Thyroid gland (tissue), 4 donors: Measurements from ENCODE around the gene PLAGL2.

Experiments
- POLR2A ChIP-seq, 2 donors: fragments of 450-650 bp; IDR thresholded peaks; one replicate each; pipeline ENCODE4 v1.6.1; 2017; ENCODE audit warnings: antibody characterized with exemption in 2 of 2, mild to moderate bottlenecking in 2 of 2, moderate library complexity in 1 of 2
- TF ChIP-seq, protein P1 (sequence below), 6 experiments: fragments of 200-600 bp in 3 of 6; fragments of 450-650 bp in 3 of 6; sonication (generic) in 3 of 6; IDR thresholded peaks; one replicate each; pipeline ENCODE4 v1.5.1; 2016 to 2019; ENCODE audit warnings: antibody characterized with exemption in 6 of 6, mild to moderate bottlenecking in 2 of 6, inconsistent platforms in 1 of 6, moderate library complexity in 1 of 6

DNA sequence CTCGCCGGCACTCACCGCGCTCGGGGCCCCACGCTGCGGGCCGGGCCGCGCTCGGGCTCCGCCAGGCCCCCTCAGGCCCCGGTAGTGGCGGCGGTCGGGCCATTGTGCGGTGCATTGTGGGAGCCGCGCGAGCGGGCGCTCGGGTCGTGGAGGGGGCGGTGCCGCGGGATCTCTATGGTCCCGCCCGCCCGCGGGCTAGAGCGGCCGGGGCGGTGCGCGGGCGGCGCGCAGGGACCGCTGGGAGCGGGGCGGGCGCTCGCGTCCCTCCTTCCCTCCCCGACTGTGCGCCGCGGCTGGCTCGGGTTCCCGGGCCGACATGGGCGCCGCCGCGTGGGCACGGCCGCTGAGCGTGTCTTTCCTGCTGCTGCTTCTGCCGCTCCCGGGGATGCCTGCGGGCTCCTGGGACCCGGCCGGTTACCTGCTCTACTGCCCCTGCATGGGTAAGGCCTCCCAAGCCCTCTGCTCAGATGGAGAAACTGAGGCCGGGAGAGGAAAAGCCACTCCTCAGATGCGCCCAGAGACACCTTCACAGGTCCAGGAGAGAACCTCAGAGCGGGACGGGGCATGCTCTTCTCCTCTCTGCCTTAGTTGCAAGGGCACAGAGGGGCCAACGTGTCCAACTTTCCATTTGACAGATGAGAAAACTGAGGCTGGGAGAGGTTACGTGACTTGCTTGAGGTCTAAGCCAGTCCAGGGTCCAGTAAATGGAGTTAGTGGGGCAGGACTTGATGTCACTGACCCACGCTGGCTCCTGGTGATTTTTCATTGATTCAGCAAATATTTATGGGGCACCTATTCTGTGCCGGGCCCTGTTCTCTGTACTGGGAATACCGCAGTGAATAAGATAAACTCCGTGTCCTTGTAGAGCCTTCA, at the start of gene PLAGL2, which contains the start of gene POFUT1:
- peak in 1 of 2 donors; percentile 88 for TF ChIP-seq POLR2A (IDR thresholded peaks at IDR 0.05)
- TF ChIP-seq, protein P1, sequence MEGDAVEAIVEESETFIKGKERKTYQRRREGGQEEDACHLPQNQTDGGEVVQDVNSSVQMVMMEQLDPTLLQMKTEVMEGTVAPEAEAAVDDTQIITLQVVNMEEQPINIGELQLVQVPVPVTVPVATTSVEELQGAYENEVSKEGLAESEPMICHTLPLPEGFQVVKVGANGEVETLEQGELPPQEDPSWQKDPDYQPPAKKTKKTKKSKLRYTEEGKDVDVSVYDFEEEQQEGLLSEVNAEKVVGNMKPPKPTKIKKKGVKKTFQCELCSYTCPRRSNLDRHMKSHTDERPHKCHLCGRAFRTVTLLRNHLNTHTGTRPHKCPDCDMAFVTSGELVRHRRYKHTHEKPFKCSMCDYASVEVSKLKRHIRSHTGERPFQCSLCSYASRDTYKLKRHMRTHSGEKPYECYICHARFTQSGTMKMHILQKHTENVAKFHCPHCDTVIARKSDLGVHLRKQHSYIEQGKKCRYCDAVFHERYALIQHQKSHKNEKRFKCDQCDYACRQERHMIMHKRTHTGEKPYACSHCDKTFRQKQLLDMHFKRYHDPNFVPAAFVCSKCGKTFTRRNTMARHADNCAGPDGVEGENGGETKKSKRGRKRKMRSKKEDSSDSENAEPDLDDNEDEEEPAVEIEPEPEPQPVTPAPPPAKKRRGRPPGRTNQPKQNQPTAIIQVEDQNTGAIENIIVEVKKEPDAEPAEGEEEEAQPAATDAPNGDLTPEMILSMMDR (IDR thresholded peaks at IDR 0.05) = peak in 3 of 6 experiments; percentile 12 to 37 (median 27)
